Spleen (tissue), 7 donors: ENCODE measurements around the gene ANKRD52.

ENCODE experiments used
- CTCF ChIP-seq, 11 experiments: fragments of 200-600 bp in 7 of 11; fragments of 450-650 bp in 4 of 11; sonication (generic) in 4 of 11; IDR thresholded peaks in 8 of 11; conservative IDR thresholded peaks in 3 of 11; 1 replicate in 7 of 11; 2 replicates in 4 of 11; pipeline versions ENCODE4 v1.4.0 to v1.8.0; 2016 to 2021; ENCODE audit warnings: antibody characterized with exemption in 11 of 11, inconsistent platforms in 4 of 11, mild to moderate bottlenecking in 1 of 11
- POLR2A ChIP-seq, 3 donors: fragments of 450-650 bp; IDR thresholded peaks; one replicate each; pipeline ENCODE4 v1.5.1; 2017; ENCODE audit warnings: antibody characterized with exemption in 3 of 3, mild to moderate bottlenecking in 1 of 3
- POLR2AphosphoS5 ChIP-seq, 3 donors: sonication (generic); formaldehyde crosslinking; IDR thresholded peaks; one replicate each; pipeline ENCODE4 v1.5.1; 2017; ENCODE audit warnings: antibody characterized with exemption in 3 of 3
- donor health status: DM: no; HTN: no; CAD: no; lungs with moderate emphysema.
- donor health status: DM: no; HTN: no; CAD: no.
- donor health status: DM: no; HTN: no; CAD: no.

- TF ChIP-seq CTCF (IDR thresholded peaks at IDR 0.05 in 8 of 11, conservative IDR thresholded peaks at IDR 0.05 in 3 of 11) (no peak), POLR2AphosphoS5 (IDR thresholded peaks at IDR 0.05) (no peak), POLR2A (IDR thresholded peaks at IDR 0.05) (no peak)
These were observed 41.7 kb downstream of the ANKRD52 start for GRCh38 chr12:56216461-56216860.
